Umbilical cord (tissue), 2 donors: ENCODE results near the gene STRIP1. TPM values are rescaled to one million over a fixed set of nuclear protein-coding genes. Genes with fewer than 3 reads are reported as not detected.
"Not testable (repeated sequence)": the region's sequence is repeated elsewhere in the genome, so short reads cannot be mapped to it uniquely, and the experiment has no call there.

ENCODE experiments used
- DNase-seq: peaks from one replicate; pipeline ENCODE4 v3.0.0-alpha.2; 2015; ENCODE audit warnings: low spot score
- total RNA-seq: library from RNA; depleted of rRNA; stranded (reverse); fragments of >200 nt; gene quantifications from one replicate; pipeline ENCODE4 v1.2.3, GENCODE V29; 2014; ENCODE audit warnings: low replicate concordance; ENCODE audit not compliant: insufficient read depth

Gene STRIP1
- total RNA-seq, 1 donor from 2014 or later: 42.6 TPM

GRCh38 chr1:110067893-110068645 lies 33.6 kb downstream of the STRIP1 start:
- no peak for DNase-seq

DNA sequence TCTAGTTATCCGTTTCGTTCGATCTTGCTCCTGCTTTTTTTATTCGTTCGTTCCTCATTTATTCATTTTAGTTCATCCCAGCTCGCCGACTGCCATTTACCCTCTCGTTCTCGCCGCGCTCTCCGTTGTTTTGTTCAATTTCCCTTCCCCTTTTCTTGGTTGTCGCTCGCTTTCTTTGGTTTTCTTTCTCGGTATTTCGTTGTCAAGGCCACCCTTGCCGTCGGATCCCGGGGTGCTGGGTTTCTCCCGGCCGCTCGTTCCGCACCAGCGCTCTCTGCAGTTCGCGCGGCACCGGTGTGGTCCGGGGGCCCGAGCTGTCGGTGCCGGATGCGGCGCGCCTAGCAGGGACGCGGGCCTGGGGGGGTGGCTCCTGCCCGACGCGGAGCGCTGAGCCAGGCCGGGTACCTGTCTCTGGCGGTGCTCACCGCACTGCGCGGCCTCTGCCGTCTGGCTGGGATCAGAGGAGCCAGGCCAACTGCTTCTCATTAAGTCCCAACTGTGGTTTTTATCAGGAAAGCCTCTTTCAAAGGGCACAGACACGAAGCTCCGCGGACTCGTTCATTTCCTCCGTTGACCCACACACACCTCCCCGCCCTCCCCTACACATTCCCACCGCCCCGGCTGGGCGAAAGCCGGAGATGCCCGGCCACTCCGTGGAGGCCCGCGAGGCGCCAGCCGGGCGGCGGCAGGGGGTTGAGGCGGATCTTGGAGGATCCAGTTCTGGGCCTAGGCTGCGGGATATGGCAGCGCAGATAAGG lies 34.4 kb downstream of the STRIP1 start:
- no peak for DNase-seq

DNA sequence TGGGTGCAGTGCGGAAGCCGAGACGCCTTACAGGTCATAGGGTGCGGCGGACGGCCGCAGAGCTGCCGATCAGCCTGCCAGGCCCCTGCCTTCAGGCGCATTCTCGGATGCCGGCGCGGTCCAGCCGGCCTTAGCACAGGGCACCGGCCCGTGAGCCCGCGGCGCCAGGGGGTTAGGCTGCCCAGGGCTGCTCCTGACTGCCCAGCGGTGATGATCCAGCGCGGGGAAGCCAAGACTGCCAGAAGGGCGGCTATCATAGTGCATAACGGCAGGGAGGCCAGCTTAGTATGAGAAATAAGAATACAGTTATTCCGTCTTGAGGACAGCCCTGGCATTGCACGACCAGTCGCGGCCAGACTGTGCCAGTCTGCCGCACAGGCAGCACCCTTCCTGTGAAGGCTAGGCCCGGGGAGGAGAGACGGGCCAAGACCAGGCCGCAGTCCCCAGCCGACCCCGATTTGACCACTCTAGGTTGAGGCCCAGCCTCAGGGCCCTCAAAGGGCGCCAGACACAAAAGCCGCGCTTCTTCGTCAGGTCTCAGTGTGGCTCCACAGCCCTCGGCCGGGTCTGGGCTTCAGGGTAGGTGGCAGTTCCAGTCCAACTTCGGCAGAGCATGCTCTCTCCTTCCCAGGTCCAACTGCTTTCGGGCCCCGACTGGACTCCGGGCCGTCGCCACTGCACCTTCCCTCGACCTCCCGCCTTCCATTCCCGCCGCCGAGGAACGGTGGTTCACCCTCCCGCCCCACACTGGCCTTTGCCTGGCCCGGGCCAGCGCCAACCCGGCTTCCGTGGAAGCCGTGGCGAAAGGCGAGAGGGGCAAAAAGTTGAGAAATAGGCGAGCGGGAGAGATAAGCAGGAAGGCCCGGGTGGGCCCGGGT lies 35.2 kb downstream of the STRIP1 start:
- DNase-seq: no peak

- DNase-seq: no peak
Measured at GRCh38 chr1:110070282-110070669, 35.9 kb downstream of the STRIP1 start.

DNA sequence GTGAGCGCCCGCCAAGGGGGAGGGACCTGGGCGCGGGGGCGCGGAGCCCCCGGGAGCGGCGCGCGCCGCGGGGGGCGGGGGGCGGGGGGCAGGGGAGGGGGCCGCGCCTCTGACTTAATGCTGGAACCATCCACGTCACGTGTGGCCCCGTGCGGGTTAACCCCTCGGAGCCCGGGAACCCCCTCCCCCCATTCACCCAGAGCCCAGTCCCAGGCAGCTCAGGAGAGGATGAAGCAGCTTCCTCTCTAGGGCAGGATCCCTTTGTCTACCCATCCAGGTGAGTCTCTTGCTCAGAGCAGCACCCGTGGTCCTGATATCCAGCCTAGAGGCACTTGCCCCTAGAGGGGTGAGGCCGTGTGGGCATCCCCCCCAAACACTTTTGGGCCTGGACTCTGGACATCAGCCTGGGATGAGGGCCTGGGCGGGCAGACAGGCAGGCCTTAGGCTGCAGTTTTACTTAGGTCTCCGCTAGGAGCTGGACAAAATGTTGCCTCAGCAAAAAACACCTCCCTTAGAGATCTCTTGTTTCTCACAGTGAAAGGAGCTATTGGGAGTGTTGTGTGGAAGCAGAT lies 36.3 kb downstream of the STRIP1 start, which contains the start of gene ALX3:
TSS of gene ALX3 (minus strand) at position 2 of the 572 bp plus-strand sequence. CDS start 60 bp downstream, outside the sequence.
- DNase-seq: no peak

DNA sequence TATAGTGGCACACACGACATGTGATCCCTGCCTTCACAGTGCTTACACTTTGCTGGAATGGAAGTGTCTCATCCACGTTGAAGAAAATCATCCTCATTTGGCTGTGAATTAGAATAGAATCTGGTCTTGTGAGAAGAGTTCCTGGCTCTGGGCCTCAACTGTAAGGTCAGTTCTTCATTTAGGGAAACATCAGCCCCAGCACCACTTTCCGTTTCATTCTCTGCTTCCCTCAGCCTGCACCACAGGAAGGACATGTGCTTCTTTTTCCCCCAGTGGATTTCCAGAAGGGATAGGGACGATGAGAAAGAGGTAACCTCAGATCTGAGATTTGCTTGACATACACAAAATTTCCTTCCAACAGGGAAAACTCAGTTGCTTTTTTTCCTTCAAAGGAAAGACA lies 39.7 kb downstream of the STRIP1 start:
- DNase-seq: no peak

DNA sequence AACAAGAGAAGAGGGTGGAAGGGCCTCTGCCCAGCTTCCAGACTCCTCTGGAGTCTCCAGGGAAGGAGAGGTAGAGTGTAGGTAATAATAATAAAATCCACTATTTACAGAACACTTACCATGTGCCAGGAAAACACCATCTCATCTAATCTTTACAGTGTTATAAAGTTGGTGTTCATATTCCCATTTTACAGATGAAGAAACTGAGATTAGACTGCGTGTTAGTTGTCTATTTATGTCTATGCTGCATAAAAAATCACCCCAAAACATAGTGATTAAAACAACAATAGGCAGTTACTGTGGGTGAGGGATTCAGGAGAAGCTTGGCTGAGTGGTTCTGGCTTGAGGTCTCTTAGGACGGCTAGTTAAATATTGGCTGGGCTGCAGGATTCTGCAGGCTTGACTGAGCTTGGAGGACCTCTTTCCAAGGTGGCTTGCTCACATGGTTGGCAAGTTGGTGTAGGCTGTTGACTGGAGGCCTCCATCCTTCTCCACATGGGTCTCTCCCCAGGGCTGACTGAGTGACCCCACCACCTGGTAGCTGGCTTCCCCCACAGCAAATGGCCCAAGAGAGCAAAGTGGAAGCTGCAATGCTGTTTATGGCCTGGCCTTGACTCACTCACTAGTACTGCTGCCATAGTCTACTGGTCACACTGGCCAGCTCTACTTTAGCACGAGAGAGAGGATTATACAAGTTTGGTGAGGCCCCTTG lies 42.5 kb downstream of the STRIP1 start:
- DNase-seq: no peak

DNA sequence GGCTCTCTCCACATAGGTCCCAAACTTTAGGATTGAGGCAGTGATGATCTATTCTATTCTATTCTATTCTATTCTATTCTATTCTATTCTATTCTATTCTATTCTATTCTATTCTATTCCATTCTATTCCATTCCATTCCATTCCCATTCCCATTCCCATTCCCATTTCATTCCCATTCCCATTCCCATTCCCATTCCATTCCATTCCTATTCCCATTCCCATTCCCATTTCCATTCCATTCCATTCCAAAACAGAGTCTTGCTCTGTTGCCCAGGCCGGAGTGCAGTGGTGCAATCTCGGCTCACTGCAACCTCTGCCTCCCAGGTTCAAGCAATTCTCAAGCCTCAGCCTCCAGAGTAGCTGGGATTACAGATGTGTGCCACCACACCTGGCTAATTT lies 45.6 kb downstream of the STRIP1 start:
- DNase-seq: not testable (repeated sequence)

- peak; percentile 91 for DNase-seq
Measured at GRCh38 chr1:110081061-110081460, 46.6 kb downstream of the STRIP1 start.

DNA sequence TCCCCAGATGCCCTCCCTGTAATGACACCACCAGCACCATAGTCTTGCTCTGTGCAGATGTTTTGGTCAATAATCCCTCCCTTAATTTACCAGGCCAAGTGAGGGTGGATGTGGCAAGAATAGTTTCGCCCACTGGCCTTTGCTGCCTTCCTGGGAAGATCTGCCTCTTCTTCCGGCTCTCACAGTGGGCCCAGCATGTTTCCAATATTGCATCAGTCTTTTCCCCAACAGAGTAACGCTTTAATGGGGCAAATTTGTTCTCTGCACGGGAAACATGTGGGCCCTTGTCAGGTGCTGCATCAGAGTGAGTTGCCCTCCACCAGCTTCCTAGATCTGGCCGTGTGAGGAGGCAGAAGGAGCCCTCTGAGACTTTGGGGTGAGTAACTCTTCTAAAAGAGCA lies 48.1 kb downstream of the STRIP1 start:
- DNase-seq: no peak

DNA sequence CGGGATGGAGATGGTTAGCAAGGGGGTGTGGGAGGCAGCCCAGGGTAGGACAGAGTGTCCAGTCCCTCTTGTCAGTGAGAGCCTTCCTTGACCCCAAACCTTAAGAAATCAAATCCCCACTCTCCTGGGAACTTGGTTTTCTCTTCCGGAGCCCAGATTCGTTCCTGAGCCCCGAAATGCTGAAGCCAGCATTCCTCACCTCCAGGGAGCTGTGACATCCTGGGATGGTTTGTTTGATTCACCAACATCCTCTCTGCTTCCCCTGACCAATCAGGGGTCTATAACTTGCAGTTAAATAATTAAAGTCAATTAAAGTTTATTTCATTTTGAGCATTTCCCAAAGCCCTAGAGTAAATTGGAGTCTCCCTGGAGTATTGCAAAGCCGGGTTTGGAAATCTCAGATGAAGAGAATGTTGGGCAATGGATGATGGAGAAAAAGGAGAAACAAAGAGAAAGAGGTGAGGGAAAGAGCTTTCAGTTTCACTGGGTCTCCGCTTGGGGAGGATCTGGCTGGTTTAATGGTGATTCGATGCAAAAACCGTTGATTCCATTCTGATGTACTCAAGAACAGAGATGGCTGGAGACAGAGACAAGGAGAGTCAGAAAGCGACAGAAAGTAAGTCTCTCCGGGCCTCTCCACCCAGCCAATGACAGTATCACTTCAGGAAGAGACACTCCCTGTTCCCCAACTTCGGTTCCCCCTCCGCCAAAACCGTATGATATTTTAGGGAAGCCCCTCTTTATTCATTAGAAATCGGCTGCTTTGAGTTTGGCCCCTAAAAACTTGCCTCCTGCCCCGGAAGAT lies 48.8 kb downstream of the STRIP1 start:
- DNase-seq: no peak

DNA sequence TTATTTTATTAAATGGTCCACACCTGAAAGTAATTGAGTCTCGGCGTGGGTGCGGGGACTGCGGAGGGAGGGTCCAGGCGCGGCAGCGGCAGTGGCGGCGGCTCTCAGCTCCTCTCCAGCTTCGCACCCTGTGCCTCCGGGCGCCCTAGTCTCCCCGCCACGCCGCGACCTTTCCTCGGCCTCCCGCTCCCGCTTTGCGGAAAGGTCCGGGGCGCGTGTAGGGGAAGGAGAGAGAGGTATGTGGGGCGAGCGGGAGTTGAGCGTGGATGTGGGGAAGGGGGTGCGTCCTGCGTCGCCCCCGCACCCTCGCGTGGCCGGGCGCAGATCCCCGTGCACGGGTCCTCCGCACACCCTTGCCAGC lies 49.4 kb downstream of the STRIP1 start:
- no peak for DNase-seq

GRCh38 chr1:110084227-110085078 lies 50.0 kb downstream of the STRIP1 start:
- DNase-seq: peak; percentile 65

DNA sequence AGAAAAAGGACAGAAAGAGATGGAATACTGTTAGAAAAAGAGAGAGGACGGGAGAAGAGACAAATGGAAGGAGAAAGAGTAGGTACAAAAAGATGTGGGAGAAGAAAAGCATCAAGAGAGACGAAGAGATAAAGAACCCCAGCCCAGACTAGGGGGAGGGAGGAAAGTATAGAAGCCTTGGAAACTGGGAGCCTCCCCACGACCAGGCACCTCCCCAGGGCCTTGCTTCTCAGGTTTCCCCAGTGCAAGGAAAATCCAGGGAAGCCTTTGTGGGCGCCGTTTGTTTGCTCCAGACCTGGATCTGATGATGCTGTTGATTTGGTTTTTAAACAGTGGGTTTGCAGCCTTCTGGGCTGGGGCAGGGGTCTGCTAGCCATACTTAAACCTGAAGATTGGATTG lies 51.2 kb downstream of the STRIP1 start:
- no peak for DNase-seq

GRCh38 chr1:110086961-110087360 lies 52.5 kb downstream of the STRIP1 start:
- no peak for DNase-seq

DNA sequence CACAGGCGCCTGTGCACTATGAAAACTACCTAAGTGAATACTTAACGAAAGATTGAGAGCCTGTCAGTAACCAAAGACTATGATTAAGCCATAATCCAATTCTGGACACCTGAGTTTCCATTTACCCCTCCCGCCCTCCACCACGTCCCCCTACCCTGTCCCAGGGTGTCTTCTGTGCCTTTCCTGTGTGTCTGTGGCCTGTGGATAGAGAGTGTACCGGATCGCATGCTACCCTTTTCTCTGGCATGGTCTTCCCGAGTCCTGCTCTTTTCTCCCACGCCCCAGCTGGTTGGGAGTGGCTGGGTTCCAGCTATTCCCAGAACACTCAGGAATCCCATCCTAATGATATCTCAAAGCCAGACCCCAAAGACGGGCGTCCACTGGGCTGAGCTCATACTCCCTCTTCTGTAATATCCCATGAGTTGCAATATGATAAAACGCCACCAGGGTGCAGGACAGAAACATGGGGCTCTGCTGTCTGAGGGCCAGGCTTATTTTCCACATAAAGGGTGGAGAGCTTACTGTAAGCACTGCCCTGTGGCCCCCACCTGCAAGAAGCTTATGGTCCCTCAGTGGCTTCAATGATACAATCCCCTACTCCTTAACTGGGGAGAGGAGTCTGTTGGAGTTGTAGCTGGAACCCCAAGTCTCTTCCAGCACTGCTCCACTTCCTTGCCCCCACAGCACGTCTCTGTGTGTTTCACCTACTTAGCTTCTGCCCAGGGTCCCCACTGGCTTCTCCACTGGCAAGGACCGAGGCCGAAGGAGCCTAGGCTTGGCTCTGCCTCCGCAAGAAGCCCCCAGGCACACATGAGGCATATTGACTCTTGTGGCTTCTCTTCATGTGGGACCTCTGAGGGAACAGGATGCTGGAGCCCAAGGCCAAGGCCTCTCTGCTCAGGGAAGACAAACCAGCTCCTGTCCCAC lies 53.7 kb downstream of the STRIP1 start:
- peak; percentile 56 for DNase-seq

GRCh38 chr1:110088739-110089316 lies 54.4 kb downstream of the STRIP1 start:
- no peak for DNase-seq
